Gastroesophageal sphincter (tissue), 4 donors: ENCODE data around the gene RAP1GAP2. TPM values are rescaled to one million over a fixed set of nuclear protein-coding genes. Genes with fewer than 3 reads are reported as not detected.

Experiments
- ATAC-seq: fragments of 150-250 bp; one replicate; pipeline ENCODE4 v1.9.1; 2016; ENCODE audit warnings: mild to moderate bottlenecking, moderate library complexity
- H3K27ac ChIP-seq, 4 donors: fragments of 200-600 bp; sonication (generic) in 3 of 4; 1 replicate in 3 of 4; 2 replicates in 1 of 4; pipeline ENCODE4 v1.5.1; 2016 to 2019
- H3K27me3 ChIP-seq: fragments of 200-600 bp; sonication (generic); one replicate; pipeline ENCODE4 v1.5.1; 2019
- H3K36me3 ChIP-seq, 2 donors: fragments of 200-600 bp; sonication (generic); one replicate each; pipeline ENCODE4 v1.5.1; 2019; ENCODE audit warnings: control low read depth in 1 of 2
- H3K4me1 ChIP-seq, 3 donors: fragments of 200-600 bp; sonication (generic); 1 replicate in 2 of 3; 2 replicates in 1 of 3; pipeline ENCODE4 v1.5.1; 2016 to 2019; ENCODE audit warnings: control low read depth in 2 of 3
- H3K4me3 ChIP-seq, 2 donors: fragments of 200-600 bp; sonication (generic); one replicate each; pipeline ENCODE4 v1.5.1; 2019; ENCODE audit warnings: mild to moderate bottlenecking in 1 of 2, moderate library complexity in 1 of 2
- H3K9me3 ChIP-seq, 3 donors: fragments of 200-600 bp; sonication (generic); one replicate each; pipeline ENCODE4 v1.5.1; 2017 to 2019; ENCODE audit warnings: control low read depth in 2 of 3
- CTCF ChIP-seq, 4 experiments: fragments of 200-600 bp in 2 of 4; fragments of 450-650 bp in 2 of 4; sonication (generic) in 1 of 4; IDR thresholded peaks; one replicate each; pipeline ENCODE4 v1.5.1; 2017 to 2019; ENCODE audit warnings: antibody characterized with exemption in 4 of 4, mild to moderate bottlenecking in 2 of 4, moderate library complexity in 2 of 4
- EP300 ChIP-seq: sonication (generic); formaldehyde crosslinking; IDR thresholded peaks from one replicate; pipeline ENCODE4 v1.6.1; 2017; ENCODE audit warnings: antibody characterized with exemption, mild to moderate bottlenecking
- POLR2A ChIP-seq, 2 donors: fragments of 450-650 bp; IDR thresholded peaks; one replicate each; pipeline ENCODE4 v1.6.1; 2017; ENCODE audit warnings: antibody characterized with exemption in 2 of 2, mild to moderate bottlenecking in 2 of 2, moderate library complexity in 1 of 2
- POLR2AphosphoS5 ChIP-seq: sonication (generic); formaldehyde crosslinking; IDR thresholded peaks from one replicate; pipeline ENCODE4 v1.6.1; 2017; ENCODE audit warnings: antibody characterized with exemption
- WGBS, 2 donors: methylation state at CpG; one replicate each; pipeline ENCODE4 v1.1.5; 2018; ENCODE audit warnings: low coverage in 1 of 2; 5-methylcytosine and 5-hydroxymethylcytosine counted together
- total RNA-seq, 4 donors: library from RNA; depleted of rRNA; stranded (reverse); fragments of >200 nt; gene quantifications; one replicate each; pipeline ENCODE4 v1.1.0, GENCODE V29; 2016

Gene RAP1GAP2
- total RNA-seq, 4 donors from 2014 or later: 8.8 to 19.5 (median 11.3) TPM

- peaks cover 6% of the 10 kb centered on the region for H3K27me3 ChIP-seq
- no peak for TF ChIP-seq POLR2AphosphoS5
- H3K9me3 ChIP-seq: no peaks in the 10 kb centered on the region
- H3K4me3 ChIP-seq: no peak overlapping the region
- 89 to 93% methylated on average over 6 to 8 of the region's 27 CpGs for WGBS, 2 donors
- no peaks in the 10 kb centered on the region for H3K4me1 ChIP-seq
- no peak for ATAC-seq
- peaks cover 0 to 32% of the 10 kb centered on the region in 2 donors for H3K36me3 ChIP-seq
- no peak overlapping the region for H3K27ac ChIP-seq
Observed at GRCh38 chr17:3032258-3033247, 236.3 kb downstream of the RAP1GAP2 start.

GRCh38 chr17:3033248-3033640, 237.0 kb downstream of the RAP1GAP2 start:
- no peak for ATAC-seq
- WGBS, 2 donors: 72 to 87% methylated on average over 9 to 13 of the region's 15 CpGs
- Histone ChIP-seq H3K36me3 (peaks cover 0 to 26% of the 10 kb centered on the region in 2 donors), H3K9me3 (no peaks in the 10 kb centered on the region), H3K4me1 (no peaks in the 10 kb centered on the region), H3K27me3 (peaks cover 6% of the 10 kb centered on the region), H3K4me3 (no peak overlapping the region), H3K27ac (no peak overlapping the region)
- TF ChIP-seq POLR2AphosphoS5 (no peak), CTCF (IDR thresholded peaks at IDR 0.05) (no peak), EP300 (no peak), POLR2A (IDR thresholded peaks at IDR 0.05) (no peak)

GRCh38 chr17:3033741-3034577, 237.7 kb downstream of the RAP1GAP2 start:
- no peaks in the 10 kb centered on the region for H3K9me3 ChIP-seq
- no peak for TF ChIP-seq EP300
- no peak for TF ChIP-seq CTCF (IDR thresholded peaks at IDR 0.05)
- no peak for TF ChIP-seq POLR2AphosphoS5
- no peak for TF ChIP-seq POLR2A (IDR thresholded peaks at IDR 0.05)
- 100% methylated on average over 1 of the region's 26 CpGs; no CpG with 5 or more reads in 1 of the 2 donors for WGBS, 2 donors
- H3K4me3 ChIP-seq: no peak overlapping the region
- H3K27me3 ChIP-seq: peaks cover 6% of the 10 kb centered on the region
- no peaks in the 10 kb centered on the region for H3K4me1 ChIP-seq
- H3K27ac ChIP-seq: no peak overlapping the region
- no peak for ATAC-seq
- H3K36me3 ChIP-seq: peaks cover 0 to 21% of the 10 kb centered on the region in 2 donors

GRCh38 chr17:3034578-3034920, 238.3 kb downstream of the RAP1GAP2 start:
- TF ChIP-seq EP300 (no peak), CTCF (IDR thresholded peaks at IDR 0.05) (no peak), POLR2AphosphoS5 (no peak), POLR2A (IDR thresholded peaks at IDR 0.05) (no peak)
- H3K9me3 ChIP-seq: no peaks in the 10 kb centered on the region
- no peak for ATAC-seq
- no peaks in the 10 kb centered on the region for H3K4me1 ChIP-seq
- WGBS, 2 donors: 83% methylated on average over 5 of the region's 9 CpGs; no CpG with 5 or more reads in 1 of the 2 donors
- H3K27ac ChIP-seq: no peak overlapping the region
- H3K4me3 ChIP-seq: no peak overlapping the region
- H3K36me3 ChIP-seq: peaks cover 0 to 15% of the 10 kb centered on the region in 2 donors
- H3K27me3 ChIP-seq: peaks cover 6% of the 10 kb centered on the region

GRCh38 chr17:3035256-3035967, 239.2 kb downstream of the RAP1GAP2 start:
- Histone ChIP-seq H3K27ac (no peak overlapping the region), H3K36me3 (peaks cover 0 to 11% of the 10 kb centered on the region in 2 donors), H3K4me3 (no peak overlapping the region), H3K9me3 (no peaks in the 10 kb centered on the region), H3K4me1 (no peaks in the 10 kb centered on the region), H3K27me3 (peaks cover 12% of the 10 kb centered on the region)
- 40 to 78% methylated on average over 3 of the region's 13 CpGs for WGBS, 2 donors
- ATAC-seq: no peak
- no peak for TF ChIP-seq POLR2AphosphoS5
- TF ChIP-seq POLR2A (IDR thresholded peaks at IDR 0.05): no peak
- TF ChIP-seq CTCF (IDR thresholded peaks at IDR 0.05): no peak
- no peak for TF ChIP-seq EP300
